PC-9 (cell line): ENCODE data around the gene ZNF385B.

Experiments used
- EZH2 ChIP-seq: fragments of 200-600 bp; sonication (generic); IDR thresholded peaks from 2 replicates; pipeline ENCODE4 v1.8.0; 2017; ENCODE audit warnings: antibody characterized with exemption, low read depth
- TF ChIP-seq, protein P1 (sequence below): fragments of 200-600 bp; sonication (generic); conservative IDR thresholded peaks from 2 replicates; pipeline ENCODE4 v1.6.1; 2017; ENCODE audit warnings: mixed run types, antibody characterized with exemption, mild to moderate bottlenecking, moderate library complexity

DNA sequence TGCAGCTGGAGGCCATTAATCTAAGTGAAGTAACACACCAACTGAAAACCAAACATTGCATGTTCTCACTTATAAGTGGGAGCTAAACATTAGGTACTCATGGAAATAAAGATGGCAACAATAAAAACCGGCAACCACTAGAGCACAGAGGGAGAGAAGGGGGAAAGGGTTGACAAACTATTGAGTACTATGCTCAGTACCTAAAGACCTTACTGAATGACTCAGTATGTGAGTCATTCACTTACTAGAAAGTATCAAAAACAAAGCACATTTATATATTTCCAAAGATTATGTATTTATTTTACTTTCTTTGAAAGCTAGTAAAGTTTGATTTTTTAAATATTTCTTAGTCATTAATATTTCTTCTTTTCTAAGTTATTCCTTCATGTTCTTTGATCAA, 48.9 kb downstream of the ZNF385B start:
- TF ChIP-seq, protein P1, sequence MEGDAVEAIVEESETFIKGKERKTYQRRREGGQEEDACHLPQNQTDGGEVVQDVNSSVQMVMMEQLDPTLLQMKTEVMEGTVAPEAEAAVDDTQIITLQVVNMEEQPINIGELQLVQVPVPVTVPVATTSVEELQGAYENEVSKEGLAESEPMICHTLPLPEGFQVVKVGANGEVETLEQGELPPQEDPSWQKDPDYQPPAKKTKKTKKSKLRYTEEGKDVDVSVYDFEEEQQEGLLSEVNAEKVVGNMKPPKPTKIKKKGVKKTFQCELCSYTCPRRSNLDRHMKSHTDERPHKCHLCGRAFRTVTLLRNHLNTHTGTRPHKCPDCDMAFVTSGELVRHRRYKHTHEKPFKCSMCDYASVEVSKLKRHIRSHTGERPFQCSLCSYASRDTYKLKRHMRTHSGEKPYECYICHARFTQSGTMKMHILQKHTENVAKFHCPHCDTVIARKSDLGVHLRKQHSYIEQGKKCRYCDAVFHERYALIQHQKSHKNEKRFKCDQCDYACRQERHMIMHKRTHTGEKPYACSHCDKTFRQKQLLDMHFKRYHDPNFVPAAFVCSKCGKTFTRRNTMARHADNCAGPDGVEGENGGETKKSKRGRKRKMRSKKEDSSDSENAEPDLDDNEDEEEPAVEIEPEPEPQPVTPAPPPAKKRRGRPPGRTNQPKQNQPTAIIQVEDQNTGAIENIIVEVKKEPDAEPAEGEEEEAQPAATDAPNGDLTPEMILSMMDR = no peak
- TF ChIP-seq EZH2 = no peak
